Keratinocyte (primary cell): ENCODE measurements around the gene RAB6A. TPM values are rescaled to one million over a fixed set of nuclear protein-coding genes. Genes with fewer than 3 reads are reported as not detected.

Experiments
- DNase-seq: peaks from one replicate; pipeline ENCODE4 v3.0.0-alpha.2; 2011; ENCODE audit warnings: low read depth, missing footprints, low spot score
- FAIRE-seq: peaks from 2 replicates; lab custom pipeline; 2011; peaks lifted over from hg19 to GRCh38; lab: Jason Lieb, UNC
- H2AFZ ChIP-seq: 2 replicates; pipeline ENCODE4 v1.6.0; 2012; ENCODE audit warnings: low read length, control low read depth, inconsistent platforms; ENCODE audit not compliant: control insufficient read depth
- H3K27ac ChIP-seq: 2 replicates; pipeline ENCODE4 v1.5.1; 2011; ENCODE audit warnings: low read length; ENCODE audit not compliant: control insufficient read depth, insufficient read depth
- H3K27me3 ChIP-seq: 3 replicates; pipeline ENCODE4 v1.6.0; 2011; ENCODE audit warnings: low read length; ENCODE audit not compliant: control insufficient read depth, insufficient read depth; ENCODE audit errors: extremely low read depth
- H3K36me3 ChIP-seq, 2 experiments: 2 replicates in 1 of 2; 3 replicates in 1 of 2; pipeline ENCODE4 v1.5.1; 2011; ENCODE audit warnings: low read length in 2 of 2, mild to moderate bottlenecking in 1 of 2; ENCODE audit not compliant: control insufficient read depth in 2 of 2, insufficient read depth in 2 of 2; ENCODE audit errors: extremely low read depth in 1 of 2
- H3K4me1 ChIP-seq: 3 replicates; pipeline ENCODE4 v1.5.1; 2011; ENCODE audit warnings: low read length; ENCODE audit not compliant: control insufficient read depth, insufficient read depth; ENCODE audit errors: extremely low read depth
- H3K4me2 ChIP-seq: 3 replicates; pipeline ENCODE4 v1.6.0; 2011; ENCODE audit warnings: low read depth, low read length; ENCODE audit not compliant: control insufficient read depth, insufficient read depth; ENCODE audit errors: extremely low read depth
- H3K4me3 ChIP-seq, 3 experiments: fragments of 200-600 bp in 1 of 3; sonication (generic) in 1 of 3; 2 replicates in 2 of 3; 3 replicates in 1 of 3; pipeline ENCODE4 v1.5.1; 2011 to 2016; ENCODE audit warnings: low read length in 3 of 3, mild to moderate bottlenecking in 3 of 3, control low read depth in 2 of 3, inconsistent platforms in 1 of 3, low read depth in 1 of 3, mixed read lengths in 1 of 3, mixed run types in 1 of 3, moderate library complexity in 1 of 3; ENCODE audit not compliant: control insufficient read depth in 2 of 3, insufficient read depth in 2 of 3; ENCODE audit errors: extremely low read depth in 1 of 3
- H3K79me2 ChIP-seq: 2 replicates; pipeline ENCODE4 v1.6.0; 2012; ENCODE audit warnings: low read length; ENCODE audit not compliant: control insufficient read depth, insufficient read depth
- H3K9ac ChIP-seq: 3 replicates; pipeline ENCODE4 v1.6.0; 2011; ENCODE audit warnings: low read length; ENCODE audit not compliant: control insufficient read depth, insufficient read depth; ENCODE audit errors: extremely low read depth
- H3K9me1 ChIP-seq: 3 replicates; pipeline ENCODE4 v1.6.0; 2011; ENCODE audit warnings: low read length; ENCODE audit not compliant: control insufficient read depth, insufficient read depth; ENCODE audit errors: extremely low read depth
- H3K9me3 ChIP-seq: 2 replicates; pipeline ENCODE4 v1.5.1; 2012; ENCODE audit warnings: low read depth, low read length; ENCODE audit not compliant: control insufficient read depth
- H4K20me1 ChIP-seq: 3 replicates; pipeline ENCODE4 v1.6.0; 2011; ENCODE audit warnings: low read length; ENCODE audit not compliant: control insufficient read depth, insufficient read depth; ENCODE audit errors: extremely low read depth
- CTCF ChIP-seq, 3 experiments: IDR thresholded peaks in 1 of 3; conservative IDR thresholded peaks in 1 of 3; optimal IDR thresholded peaks in 1 of 3; 2 replicates in 2 of 3; 3 replicates in 1 of 3; pipeline versions ENCODE3 to v1.5.1; 2011; ENCODE audit warnings: low read length in 3 of 3, mild to moderate bottlenecking in 3 of 3, moderate library complexity in 2 of 3, control low read depth in 1 of 3, inconsistent platforms in 1 of 3; ENCODE audit not compliant: insufficient read depth in 2 of 3; ENCODE audit errors: extremely low read depth in 1 of 3
- EZH2 ChIP-seq: IDR thresholded peaks from one replicate; pipeline ENCODE4 v1.6.1; 2012; ENCODE audit warnings: inconsistent platforms, mild to moderate bottlenecking, low read length, moderate library complexity
- dilution Hi-C: fragments of 300-500 bp; cut with MboI; formaldehyde crosslinking; loops from one replicate; pipeline ENCODE4 v1.7.0; 2020; ENCODE audit warnings: low sequenced_read_pairs; ENCODE audit not compliant: extremely low pct_ligation_motif_present
- polyA plus RNA-seq, 5 experiments: library from polyadenylated mRNA; depleted of rRNA in 3 of 5; stranded (reverse) in 3 of 5; stranded (forward) in 1 of 5; unstranded in 1 of 5; fragments of >200 nt; gene quantifications; 1 replicate in 1 of 5; 2 replicates in 3 of 5; 3 replicates in 1 of 5; pipeline versions ENCODE4 v1.2.1 to v1.2.3, GENCODE V29; 2011 to 2012; ENCODE audit warnings: missing spikeins in 2 of 5, low read depth in 1 of 5, low replicate concordance in 1 of 5

RAB6A gene
- polyA plus RNA-seq, 1 donor (not counting 4 experiments of a cell fraction or from before 2014, with no cell fraction given), result 142 TPM

GRCh38 chr11:73625696-73626318, 135.1 kb downstream of the RAB6A start:
- Histone ChIP-seq H3K4me3 (no peak overlapping the region), H3K4me2 (peak overlapping the region; percentile 45), H3K9me1 (no peaks in the 10 kb centered on the region), H3K27me3 (peaks cover 13% of the 10 kb centered on the region), H3K4me1 (no peaks in the 10 kb centered on the region), H3K9ac (no peak overlapping the region), H2AFZ (peak overlapping the region; percentile 40), H3K36me3 (no peaks in the 10 kb centered on the region), H3K79me2 (no peaks in the 10 kb centered on the region), H3K27ac (no peak overlapping the region), H3K9me3 (no peaks in the 10 kb centered on the region), H4K20me1 (no peaks in the 10 kb centered on the region)
- FAIRE-seq, result peak; percentile 65
- TF ChIP-seq CTCF (optimal IDR thresholded peaks at IDR 0.05 in 1 of 3, IDR thresholded peaks at IDR 0.05 in 1 of 3, conservative IDR thresholded peaks at IDR 0.05 in 1 of 3; ENCODE audit: extremely low read depth in 1 of 3, insufficient read depth in 2 of 3, low read length in 3 of 3), result peak; percentile 74 to 93 (median 86)
- TF ChIP-seq EZH2, result no peak
- dilution Hi-C loops, result no loop called here
- no peak for DNase-seq

Other genes starting within 250 kb of the RAB6A start
- 11.8 to 15.2 TPM (median 13.5 TPM) in 3 replicates for gene FAM168A, start 163.0 kb downstream of the RAB6A start, polyA plus RNA-seq
- 0.12 TPM in 1 of 3 replicates, not detected in the others for gene PLEKHB1, start 114.5 kb downstream of the RAB6A start, polyA plus RNA-seq
- 46.3 to 72.2 TPM (median 53.0 TPM) in 3 replicates for gene MRPL48, start 26.8 kb upstream of the RAB6A start, polyA plus RNA-seq
- gene COA4, start 115.8 kb upstream of the RAB6A start, polyA plus RNA-seq, result 81.2 to 97.0 TPM (median 82.2 TPM) in 3 replicates
- 14.1 to 23.3 TPM (median 19.1 TPM) in 3 replicates for gene PAAF1, start 115.9 kb upstream of the RAB6A start, polyA plus RNA-seq
- gene DNAJB13, start 190.0 kb upstream of the RAB6A start, polyA plus RNA-seq, result 0.06 to 0.09 TPM (median 0.09 TPM) in 3 replicates
- gene UCP2, start 221.8 kb upstream of the RAB6A start, polyA plus RNA-seq, result 1.1 to 2.5 TPM (median 2.3 TPM) in 3 replicates
- gene UCP3, start 248.0 kb upstream of the RAB6A start, polyA plus RNA-seq, result 0.18 to 0.70 TPM (median 0.52 TPM) in 3 replicates